HTR-8/SVneo (cell line): ENCODE results near the gene TEX11.
A peak's percentile ranks its signal among the peaks of the same experiment; 100 is the strongest.
"Not testable (repeated sequence)": the region's sequence is repeated elsewhere in the genome, so short reads cannot be mapped to it uniquely, and the experiment has no call there.

ENCODE experiments used
- DNase-seq: peaks from one replicate; pipeline ENCODE4 v3.0.0; 2011; ENCODE audit warnings: low spot score, mixed read lengths; ENCODE audit not compliant: insufficient read length
- FAIRE-seq: peaks from 2 replicates; lab custom pipeline; 2011; peaks lifted over from hg19 to GRCh38; lab: Jason Lieb, UNC

Gene TEX11

DNA sequence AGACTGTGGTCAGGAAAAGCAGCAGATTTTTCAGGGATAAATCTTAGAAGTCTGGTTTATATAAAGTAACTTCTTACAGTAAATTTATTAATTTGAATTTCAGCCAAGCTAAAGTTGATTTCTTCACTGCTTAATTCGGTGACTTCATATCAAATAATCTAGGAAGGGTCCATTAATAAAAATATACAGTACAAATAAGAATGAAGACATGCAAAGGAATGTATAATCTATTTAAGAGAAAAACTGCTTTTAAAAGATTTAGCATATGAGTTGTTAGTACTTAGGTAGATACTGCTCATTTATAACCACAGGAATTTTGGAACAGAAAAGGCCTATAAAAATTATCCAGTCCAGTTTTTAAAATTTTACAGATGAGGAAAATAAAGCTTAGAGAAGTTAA is 286.8 kb downstream of the TEX11 start:
- FAIRE-seq: no peak

DNA sequence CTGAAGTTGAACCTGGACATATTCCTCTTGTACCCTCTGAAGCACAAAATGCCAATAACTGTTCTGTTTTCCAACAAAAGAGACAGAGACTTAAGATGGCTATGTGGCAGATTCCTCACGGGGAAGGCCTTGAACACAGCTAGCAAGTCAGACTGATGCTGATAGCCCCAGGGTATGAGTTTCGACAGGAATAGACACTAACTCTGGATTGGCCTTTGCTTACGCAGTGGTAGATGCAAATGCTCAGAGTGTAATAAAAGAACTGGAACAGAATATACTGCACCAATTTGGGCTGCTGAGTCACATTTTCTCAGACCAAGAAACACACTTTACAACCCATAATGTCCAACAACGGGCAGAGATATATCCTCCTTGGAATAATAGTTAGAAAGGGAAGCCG is 290.0 kb downstream of the TEX11 start:
- DNase-seq (no peak), FAIRE-seq (no peak)

More for the DNA sequence above, 286.8 kb downstream of the TEX11 start:
- no peak for DNase-seq

DNA sequence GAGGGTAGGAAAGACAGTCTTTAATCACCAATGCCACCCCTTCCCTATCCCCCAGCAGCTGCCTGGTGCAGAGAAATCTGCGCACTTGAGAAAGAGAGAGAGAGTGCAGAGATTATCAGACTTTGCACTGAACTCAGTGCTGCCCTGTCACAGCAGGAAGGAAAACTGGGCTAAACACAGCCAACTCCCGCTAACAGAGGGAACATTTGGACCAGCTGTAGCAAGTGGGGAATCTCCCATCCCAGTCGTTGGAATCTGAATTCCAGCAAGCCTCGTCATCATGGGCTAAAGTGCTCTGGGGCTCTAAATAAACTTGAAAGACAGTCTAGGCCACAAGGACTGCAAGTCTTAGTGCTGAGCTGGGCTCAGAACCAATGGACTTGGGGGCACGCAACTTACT is 295.2 kb downstream of the TEX11 start:
- DNase-seq (no peak), FAIRE-seq (peak; percentile 26)

DNA sequence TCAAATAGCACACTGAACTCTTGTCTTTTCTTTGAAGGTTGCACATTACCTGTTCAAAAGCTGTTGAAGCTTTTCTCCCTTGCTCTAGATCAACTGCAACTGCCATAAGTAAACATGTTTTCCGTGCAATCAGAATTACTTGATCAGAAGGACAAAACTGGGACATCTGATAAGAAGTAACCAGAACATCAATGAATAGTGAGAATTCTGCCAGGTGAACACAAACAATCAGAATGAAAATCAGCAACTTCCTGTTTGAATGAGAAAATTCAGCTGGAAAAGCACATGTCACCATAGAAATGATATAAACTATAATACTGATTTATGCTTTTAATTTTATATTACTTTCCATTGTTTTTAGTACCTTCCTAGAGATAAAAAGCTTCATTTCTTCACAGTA is 303.2 kb downstream of the TEX11 start:
- DNase-seq (no peak), FAIRE-seq (no peak)

DNA sequence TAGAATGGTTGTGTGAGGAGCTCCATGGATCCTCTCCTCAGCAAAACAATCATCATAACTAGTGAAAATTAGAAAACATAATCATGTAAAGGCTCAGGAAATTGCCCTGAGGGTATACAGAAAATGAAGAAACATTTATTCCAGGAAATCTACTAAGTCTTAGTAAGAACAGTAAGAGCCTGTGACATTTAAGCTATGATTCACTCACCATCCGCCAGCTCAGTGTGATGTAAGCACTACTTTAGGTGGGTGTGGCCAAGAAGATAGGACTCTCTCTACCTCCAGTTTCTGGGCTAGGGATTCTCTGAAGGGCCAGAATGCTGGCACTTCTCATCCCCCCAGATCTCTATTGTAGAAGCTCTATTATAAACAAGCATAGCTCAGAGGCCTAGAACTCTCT is 316.4 kb downstream of the TEX11 start:
- FAIRE-seq: no peak
- peak; percentile 51 for DNase-seq

DNA sequence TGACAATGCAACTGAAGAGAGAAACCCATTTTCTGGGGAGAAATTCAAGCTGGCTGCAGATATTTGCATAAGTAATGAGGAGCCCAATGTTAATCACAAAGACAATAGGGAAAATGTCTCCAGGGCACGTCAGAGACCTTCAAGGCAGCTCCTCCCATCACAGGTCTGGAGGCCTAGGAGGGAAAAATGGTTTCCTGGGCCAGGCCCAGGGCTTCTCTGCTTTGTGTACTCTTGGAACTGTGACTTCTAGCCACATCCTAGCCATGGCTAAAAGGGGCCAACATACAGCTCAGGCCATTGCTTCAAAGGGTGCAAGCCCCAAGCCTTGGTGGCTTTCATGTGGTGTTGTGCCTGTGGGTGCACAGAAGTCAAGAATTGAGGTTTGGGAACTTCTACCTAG is 321.4 kb downstream of the TEX11 start:
- DNase-seq, FAIRE-seq: not testable (repeated sequence)

DNA sequence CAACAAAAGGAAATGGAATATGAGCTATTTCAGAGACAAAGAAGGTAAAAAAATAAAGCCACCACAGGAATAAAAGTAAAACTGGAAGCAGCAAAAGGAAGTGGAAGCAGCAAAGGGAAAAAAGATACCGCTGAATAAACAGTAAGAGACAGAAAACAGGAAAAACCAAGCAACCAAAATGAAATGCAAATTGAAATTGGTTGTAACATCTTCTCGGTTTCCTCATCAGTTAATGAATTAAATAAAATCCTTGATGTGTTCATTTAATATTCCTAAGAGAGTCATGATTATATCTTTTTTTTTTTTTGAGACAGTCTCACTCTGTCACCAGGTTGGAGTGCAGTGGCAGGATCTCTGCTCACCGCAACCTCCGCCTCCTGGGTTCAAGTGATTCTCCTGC is 331.1 kb downstream of the TEX11 start:
- FAIRE-seq (no peak), DNase-seq (no peak)

DNA sequence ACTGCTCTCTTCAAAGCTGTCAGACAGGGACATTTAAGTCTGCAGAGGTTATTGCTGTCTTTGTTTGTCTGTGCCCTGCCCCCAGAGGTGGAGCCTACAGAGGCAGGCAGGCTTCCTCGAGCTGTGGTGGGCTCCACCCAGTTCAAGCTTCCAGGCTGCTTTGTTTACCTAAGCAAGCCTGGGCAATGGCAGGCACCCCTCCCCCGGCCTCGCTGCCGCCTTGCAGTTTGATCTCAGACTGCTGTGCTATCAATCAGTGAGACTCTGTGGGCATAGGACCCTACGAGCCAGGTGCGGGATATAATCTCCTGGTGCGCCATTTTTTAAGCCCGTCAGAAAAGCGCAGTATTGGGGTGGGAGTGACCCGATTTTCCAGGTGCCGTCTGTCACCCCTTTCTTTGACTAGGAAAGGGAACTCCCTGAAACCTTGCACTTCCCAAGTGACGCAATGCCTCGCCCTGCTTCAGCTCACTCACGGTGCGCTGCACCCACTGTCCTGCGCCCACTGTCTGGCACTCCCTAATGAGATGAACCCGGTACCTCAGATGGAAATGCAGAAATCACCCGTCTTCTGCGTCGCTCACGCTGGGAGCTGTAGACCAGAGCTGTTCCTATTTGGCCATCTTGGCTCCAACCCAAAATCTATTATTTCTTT is 338.5 kb downstream of the TEX11 start:
- DNase-seq, FAIRE-seq: not testable (repeated sequence)

DNA sequence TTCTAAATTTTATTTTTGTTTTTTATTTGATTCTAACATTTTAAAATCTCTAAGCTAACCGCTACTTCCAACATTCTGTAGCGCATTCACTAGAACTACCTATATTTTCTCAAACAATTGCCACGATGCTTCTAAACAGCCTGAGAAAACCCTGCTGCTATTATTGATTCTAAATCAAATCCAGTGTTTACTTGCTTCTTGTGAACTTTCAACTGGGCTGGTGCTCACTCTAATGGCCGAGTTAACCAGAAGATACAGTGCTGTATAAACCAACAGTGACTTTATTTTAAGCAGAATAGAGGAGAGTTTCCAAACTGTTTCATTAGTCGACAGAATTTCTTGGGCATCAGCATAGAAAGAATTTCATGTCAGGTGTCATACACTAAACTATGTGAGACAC is 353.6 kb downstream of the TEX11 start:
- no peak for FAIRE-seq
- DNase-seq: no peak

DNA sequence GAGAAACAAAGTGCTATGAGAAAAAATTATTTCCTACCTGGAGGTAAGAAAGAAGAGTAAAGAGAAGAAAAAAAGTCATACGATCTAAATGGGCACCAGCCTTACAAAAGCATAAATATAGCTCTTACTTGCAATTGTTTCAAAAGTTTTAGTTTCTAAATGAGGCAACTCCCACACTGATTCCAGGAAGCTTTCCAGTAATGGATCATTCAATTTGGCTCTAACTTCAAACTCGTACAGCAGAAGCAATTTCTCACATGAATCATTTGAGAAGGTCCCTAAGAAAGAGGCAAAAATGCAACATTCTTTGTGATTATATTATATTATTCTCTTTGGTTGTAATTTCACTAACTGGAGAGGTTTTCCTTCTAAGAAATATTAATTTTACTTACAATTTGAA is 354.0 kb downstream of the TEX11 start:
- FAIRE-seq: no peak
- no peak for DNase-seq

DNA sequence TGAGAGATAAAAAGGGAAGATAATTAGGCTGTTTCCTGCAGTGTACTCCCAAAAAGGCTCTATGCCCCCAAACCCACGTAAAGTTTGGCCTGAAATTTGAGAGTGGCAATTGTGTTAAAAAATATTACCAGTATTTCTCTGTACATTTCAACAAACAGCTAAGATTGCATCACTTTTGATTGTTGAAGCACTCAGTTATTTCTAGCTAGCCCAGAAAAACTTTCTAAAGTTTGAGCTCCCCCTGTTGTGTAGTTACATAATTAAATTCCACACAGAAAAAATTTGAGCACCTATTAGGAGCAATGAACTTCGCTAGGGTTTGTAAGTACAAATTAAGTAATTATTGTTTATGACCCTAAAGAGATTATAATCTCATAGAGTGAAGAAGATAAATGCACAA is 354.4 kb downstream of the TEX11 start:
- DNase-seq: peak; percentile 33
- FAIRE-seq: no peak

DNA sequence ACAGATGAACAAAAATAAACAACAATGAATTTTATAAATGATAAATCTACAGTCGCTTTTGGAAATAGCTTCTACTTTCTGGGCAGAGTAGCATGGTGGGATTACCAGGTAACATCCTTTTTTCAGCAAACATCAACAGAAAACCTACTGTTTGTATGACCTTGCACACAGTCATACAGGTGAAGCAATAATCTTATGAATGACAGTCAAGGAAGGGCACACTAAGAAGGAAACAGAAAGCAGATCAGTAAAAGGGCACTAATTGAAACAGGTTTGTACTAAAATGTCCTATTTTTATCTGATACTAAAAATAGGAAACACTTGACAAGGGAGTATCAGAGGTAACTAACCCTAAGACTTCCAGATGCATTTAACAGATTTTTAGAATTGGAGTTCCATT is 355.0 kb downstream of the TEX11 start:
- FAIRE-seq (no peak), DNase-seq (no peak)

DNA sequence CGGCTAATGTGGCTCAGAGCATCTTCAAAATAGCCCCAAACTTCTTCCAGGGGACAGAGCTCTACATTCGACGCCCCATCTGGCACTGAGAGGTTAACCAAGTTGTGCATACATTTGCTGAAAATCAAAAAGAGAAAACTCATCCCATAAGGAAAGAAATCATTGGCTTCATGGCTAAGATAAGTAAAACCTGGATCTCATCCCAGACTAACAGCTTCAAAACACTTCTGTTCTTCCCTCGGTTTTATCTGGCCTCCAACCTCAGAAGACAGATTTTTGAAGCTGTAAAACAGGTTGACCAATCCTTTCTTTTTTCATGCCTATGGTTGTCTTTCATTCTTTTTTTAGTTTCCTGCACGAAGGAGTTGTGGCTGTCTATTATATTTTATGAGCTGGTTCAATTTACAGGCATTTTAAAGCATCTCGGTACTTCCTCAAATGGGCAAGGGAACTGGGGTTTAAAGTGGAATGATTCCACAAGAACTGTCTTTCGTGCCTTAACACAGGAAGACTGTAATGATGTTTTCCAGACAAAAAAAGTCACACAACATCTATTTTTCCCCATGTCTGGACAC is 356.3 kb downstream of the TEX11 start:
- DNase-seq (no peak), FAIRE-seq (no peak)

DNA sequence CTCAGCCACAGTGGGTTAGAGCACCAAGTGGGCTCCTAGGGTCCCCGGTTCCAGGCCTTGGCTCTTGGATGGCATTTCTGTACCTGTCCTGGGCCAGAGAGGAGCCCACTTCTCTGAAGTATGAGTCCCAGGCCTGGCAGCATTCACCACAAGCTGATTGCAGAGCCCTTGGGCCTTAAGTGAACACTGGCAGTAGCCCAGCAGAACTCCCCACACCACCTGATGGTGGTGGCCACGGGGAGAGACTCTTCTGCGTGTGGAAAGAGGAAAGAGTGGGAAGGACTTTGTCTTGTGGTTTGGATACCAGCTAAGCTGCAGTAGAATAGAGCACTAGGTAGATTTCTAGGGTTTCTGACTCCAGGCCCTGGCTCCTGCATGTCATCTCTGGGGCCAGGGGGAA is 359.1 kb downstream of the TEX11 start:
- FAIRE-seq: no peak
- DNase-seq: no peak

DNA sequence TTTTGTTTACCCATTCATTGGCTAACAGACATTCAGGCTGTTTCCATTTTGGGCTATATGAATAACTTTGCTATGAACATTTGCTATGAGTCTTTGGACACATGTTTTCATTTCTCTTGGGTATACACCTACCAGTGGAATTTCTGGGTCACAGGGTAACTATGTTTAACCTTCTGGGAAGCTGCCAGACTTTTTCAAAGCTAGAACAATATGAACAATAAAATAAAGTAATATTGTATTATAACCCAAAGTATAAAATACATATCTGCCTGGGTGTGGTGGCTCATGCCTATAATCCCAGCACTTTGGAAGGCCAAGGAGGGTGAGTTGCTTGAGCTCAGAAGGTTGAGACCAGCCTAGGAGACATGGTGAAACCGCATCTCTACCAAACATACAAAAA is 373.3 kb downstream of the TEX11 start:
- no peak for FAIRE-seq
- no peak for DNase-seq

DNA sequence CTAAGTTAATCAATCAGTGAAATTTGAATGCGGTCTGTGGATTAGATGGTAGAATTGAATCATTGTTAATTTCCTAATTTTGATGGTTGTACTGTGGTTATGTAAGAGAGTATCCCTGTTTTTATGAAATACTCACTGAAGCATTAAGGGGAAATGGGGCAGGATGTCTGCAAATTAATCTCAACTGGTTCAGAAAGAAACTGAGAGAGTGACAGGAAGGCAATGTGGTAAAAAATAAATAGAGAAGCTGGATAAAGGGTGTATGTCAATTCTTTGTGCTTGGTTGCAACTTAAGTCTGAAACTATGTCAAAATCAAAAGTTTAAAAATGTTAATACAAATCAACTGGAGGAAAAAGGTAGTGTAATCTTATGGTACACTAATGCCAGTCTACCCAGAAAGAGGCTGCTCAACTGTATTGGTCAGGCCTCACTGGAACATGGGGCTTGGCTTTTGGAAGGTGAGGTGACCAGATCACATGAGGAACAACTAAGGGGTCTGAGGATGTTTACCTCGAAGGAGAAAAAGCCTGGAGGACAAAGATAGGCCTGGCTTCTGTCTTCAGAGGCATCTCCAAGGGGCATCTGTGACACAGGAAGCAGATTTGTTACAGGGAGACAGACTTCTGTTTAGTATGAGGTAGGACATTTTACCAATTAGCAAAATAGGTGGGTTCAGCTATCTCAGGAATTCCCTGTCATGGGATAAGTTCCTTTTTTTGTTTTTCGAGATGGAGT is 380.7 kb downstream of the TEX11 start:
- DNase-seq: no peak
- FAIRE-seq: no peak

DNA sequence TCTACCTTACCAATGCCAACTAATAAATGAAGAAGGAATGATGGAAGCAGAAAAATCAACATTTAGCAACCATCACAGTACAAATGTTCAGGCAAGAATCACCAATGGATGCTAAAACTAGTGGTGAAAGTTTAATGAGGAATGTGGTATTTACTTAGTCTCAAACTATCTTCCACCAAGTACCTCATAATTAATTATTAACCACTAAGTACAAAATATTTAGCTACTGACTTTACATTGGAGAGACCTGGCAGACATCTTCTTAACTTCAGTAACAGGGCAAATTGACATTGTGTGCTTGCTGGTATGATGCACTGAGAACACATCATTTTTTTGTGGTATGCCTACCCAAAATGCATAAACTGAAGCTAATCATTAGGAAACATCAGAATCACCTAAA is 381.5 kb downstream of the TEX11 start:
- FAIRE-seq (no peak), DNase-seq (no peak)

DNA sequence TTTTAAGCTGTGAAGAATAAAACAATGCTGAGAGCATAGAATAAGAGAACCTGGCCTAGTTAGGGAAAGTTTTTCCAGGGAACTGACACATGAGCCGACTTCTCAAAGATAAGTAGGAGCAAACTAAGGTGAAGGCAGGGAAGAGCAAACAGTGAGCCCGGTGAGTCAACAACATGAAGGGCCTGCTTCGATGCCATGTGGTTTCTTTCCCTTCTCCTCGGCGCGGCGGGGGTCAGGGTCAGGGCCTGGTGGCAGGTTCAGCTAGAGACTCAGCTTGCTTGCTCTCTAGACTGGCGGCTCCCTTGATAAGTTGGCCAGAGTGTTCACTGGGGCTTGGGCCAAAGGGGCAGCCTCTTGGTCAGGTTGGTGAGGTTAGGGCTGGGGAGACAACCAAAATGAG is 382.8 kb downstream of the TEX11 start:
- no peak for DNase-seq
- FAIRE-seq: no peak

DNA sequence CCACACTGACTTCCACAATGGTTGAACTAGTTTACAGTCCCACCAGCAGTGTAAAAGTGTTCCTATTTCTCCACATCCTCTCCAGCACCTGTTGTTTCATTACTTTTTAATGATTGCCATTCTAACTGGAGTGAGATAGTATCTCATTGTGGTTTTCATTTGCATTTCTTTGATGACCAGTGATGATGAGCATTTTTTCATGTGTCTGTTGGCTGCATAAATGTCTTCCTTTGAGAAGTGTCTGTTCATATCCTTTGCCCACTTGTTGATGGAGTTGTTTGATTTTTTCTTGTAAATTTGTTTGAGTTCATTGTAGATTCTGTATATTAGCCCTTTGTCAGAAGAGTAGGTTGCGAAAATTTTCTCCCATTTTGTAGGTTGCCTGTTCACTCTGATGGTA is 392.8 kb downstream of the TEX11 start:
- FAIRE-seq, DNase-seq: not testable (repeated sequence)

DNA sequence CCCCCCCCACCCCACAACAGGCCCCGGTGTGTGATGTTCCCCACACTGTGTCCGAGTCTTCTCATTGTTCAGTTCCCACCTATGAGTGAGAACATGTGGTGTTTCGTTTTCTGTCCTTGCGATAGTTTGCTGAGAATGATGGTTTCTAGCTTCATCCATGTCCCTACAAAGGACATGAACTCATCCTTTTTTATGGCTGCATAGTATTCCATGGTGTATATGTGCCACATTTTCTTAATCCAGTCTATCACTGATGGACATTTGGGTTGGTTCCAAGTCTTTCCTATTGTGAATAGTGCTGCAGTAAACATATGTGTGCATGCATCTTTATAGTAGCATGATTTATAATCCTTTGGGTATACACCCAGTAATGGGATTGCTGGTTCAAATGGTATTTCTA is 393.2 kb downstream of the TEX11 start:
- DNase-seq, FAIRE-seq: not testable (repeated sequence)

DNA sequence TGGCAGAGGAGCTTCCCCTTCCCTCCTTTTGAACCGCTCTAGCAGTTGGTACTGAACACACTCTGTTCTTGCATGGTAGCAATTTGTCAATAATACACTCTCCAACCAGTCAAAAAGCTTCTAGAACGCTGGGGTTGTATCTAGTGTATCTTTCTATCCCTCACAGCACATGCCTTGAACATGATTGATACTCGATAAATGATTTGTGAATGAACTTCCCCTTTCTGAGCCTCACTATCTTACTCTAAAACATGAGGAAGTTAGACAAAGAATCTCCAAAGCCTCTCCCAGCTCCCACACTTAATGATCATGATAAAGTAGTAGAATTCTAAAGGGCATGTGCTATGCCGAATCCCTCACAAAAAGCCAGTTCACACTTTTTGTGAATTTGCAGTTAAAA is 399.4 kb downstream of the TEX11 start:
- DNase-seq (no peak), FAIRE-seq (no peak)
